Measurements from ENCODE around the gene LDLRAD4.
"Not testable (repeated sequence)": the region's sequence is repeated elsewhere in the genome, so short reads cannot be mapped to it uniquely, and the experiment has no call there.

The LDLRAD4 gene

GRCh38 chr18:13605477-13605876 lies 386.9 kb downstream of the LDLRAD4 start:
- no peak overlapping the region for H3K27ac ChIP-seq
- TF ChIP-seq ZFX (IDR thresholded peaks at IDR 0.05): no peak
- TF ChIP-seq, protein P1, sequence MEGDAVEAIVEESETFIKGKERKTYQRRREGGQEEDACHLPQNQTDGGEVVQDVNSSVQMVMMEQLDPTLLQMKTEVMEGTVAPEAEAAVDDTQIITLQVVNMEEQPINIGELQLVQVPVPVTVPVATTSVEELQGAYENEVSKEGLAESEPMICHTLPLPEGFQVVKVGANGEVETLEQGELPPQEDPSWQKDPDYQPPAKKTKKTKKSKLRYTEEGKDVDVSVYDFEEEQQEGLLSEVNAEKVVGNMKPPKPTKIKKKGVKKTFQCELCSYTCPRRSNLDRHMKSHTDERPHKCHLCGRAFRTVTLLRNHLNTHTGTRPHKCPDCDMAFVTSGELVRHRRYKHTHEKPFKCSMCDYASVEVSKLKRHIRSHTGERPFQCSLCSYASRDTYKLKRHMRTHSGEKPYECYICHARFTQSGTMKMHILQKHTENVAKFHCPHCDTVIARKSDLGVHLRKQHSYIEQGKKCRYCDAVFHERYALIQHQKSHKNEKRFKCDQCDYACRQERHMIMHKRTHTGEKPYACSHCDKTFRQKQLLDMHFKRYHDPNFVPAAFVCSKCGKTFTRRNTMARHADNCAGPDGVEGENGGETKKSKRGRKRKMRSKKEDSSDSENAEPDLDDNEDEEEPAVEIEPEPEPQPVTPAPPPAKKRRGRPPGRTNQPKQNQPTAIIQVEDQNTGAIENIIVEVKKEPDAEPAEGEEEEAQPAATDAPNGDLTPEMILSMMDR (conservative IDR thresholded peaks at IDR 0.05): no peak

DNA sequence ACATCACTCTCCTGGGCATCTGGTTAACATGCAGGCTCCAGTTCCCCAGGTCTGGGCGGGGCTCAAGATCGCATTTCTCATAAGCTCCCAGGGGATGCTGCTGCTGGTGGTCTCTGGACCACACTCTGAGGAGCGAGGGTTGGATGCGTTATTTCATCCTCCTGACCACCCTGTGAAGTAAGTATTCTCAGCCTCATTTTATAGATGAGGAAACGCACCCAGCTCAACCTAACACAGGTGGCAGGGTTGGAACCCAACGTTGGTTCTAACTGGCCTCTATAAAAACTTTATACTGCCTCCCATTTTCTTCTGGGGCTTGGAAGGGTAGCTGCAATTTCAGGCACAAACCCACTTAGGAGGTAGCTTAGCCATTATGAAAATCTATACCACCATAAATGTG lies 387.3 kb downstream of the LDLRAD4 start:
- no peak overlapping the region for H3K27ac ChIP-seq

GRCh38 chr18:13606604-13607254 lies 388.2 kb downstream of the LDLRAD4 start:
- H3K27ac ChIP-seq: no peak overlapping the region
- TF ChIP-seq, protein P1 (conservative IDR thresholded peaks at IDR 0.05): no peak
- TF ChIP-seq ZFX (IDR thresholded peaks at IDR 0.05): no peak

More for the DNA sequence above, 387.3 kb downstream of the LDLRAD4 start:
- TF ChIP-seq, protein P1 (conservative IDR thresholded peaks at IDR 0.05): no peak
- no peak for TF ChIP-seq ZFX (IDR thresholded peaks at IDR 0.05)

GRCh38 chr18:13608024-13608562 lies 389.5 kb downstream of the LDLRAD4 start:
- H3K27ac ChIP-seq: not testable (repeated sequence)

DNA sequence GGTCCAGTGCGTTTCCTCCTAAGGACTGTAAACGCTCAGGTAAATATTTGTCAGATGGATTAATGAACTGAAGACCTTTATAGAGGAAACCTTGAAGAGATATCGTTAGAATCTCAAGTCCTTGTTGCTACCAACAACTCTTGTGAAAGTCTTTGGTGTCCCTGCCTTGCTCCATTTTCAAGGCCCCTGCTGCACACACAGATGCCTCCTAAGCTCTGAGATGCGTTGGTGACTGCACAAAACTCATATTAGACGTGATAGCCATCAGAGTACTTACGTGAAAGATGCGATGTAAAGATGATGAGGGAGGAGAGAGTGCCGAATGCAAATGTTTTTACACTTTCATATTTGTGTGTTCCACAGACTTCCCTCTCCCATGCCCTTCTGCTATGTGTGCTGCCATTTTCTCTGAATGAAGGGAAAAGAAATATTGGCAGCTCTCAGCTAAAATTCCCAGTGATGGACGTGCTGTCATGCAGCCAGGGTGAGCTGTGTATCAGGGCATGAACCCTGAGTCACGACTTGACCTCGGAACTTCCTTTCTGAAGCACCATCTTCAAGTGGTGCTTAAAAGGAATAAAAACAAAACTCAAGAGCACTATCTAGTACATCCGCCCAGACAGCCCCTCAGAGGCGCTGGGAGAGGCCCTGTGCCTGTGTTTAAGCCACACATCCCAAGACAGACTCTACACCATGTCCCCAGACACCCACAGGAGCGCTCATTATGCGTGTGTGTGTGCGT lies 390.4 kb downstream of the LDLRAD4 start:
- TF ChIP-seq, protein P1 (conservative IDR thresholded peaks at IDR 0.05): no peak
- no peak for TF ChIP-seq ZFX (IDR thresholded peaks at IDR 0.05)
- H3K27ac ChIP-seq: no peak overlapping the region

GRCh38 chr18:13610555-13611141 lies 392.1 kb downstream of the LDLRAD4 start:
- H3K27ac ChIP-seq: no peak overlapping the region
- TF ChIP-seq ZFX (IDR thresholded peaks at IDR 0.05): no peak
- TF ChIP-seq, protein P1 (conservative IDR thresholded peaks at IDR 0.05): no peak

DNA sequence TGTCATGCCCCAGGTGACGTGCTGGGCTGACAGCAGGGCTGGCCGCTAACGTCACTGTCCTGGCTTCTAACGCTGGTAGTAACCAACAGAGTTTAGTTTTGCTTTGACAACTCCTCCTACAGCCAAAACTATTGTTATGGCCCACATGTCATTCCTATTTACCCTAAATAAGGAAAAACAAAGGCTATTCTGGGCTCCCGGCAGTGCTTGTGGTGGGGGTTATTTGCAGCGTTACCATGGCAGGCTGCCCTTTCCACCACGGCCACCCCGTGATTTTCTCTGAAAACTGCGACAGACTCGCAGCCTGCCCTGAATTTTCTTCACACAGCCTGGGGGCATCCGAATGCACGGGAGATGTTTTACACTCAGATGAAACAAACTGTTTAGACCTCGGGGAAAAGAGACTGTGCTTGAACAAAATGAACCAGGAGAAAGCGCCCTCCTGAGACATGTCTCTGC lies 392.6 kb downstream of the LDLRAD4 start:
- H3K27ac ChIP-seq: no peak overlapping the region
- no peak for TF ChIP-seq ZFX (IDR thresholded peaks at IDR 0.05)
- TF ChIP-seq, protein P1 (conservative IDR thresholded peaks at IDR 0.05): no peak
